Heart right ventricle (tissue), 16 donors: ENCODE results near the gene ATXN7L1. TPM values are rescaled to one million over a fixed set of nuclear protein-coding genes. Genes with fewer than 3 reads are reported as not detected.

ENCODE experiments used
- ATAC-seq, 8 donors: fragments of 200-7000 bp; cut with Tn5 transposase; one replicate each; pipeline ENCODE4 v1.9.1; 2020; ENCODE audit warnings: mild to moderate bottlenecking in 8 of 8, moderate library complexity in 8 of 8, moderate number of reproducible peaks in 1 of 8
- DNase-seq, 2 donors: peaks; one replicate each; pipeline ENCODE4 v3.0.0-alpha.2; 2020
- H3K27ac ChIP-seq, 10 donors: fragments of 200-600 bp; sonication (generic) in 2 of 10; one replicate each; pipeline versions ENCODE4 v1.5.0 to v1.8.0; 2020 to 2022; ENCODE audit warnings: mild to moderate bottlenecking in 3 of 10
- H3K27me3 ChIP-seq, 7 donors: fragments of 200-600 bp; one replicate each; pipeline ENCODE4 v1.8.0; 2021 to 2022; ENCODE audit warnings: mild to moderate bottlenecking in 2 of 7
- H3K36me3 ChIP-seq, 9 donors: fragments of 200-600 bp; sonication (generic) in 1 of 9; one replicate each; pipeline versions ENCODE4 v1.5.0 to v1.8.0; 2020 to 2022; ENCODE audit warnings: mild to moderate bottlenecking in 2 of 9
- H3K4me1 ChIP-seq, 9 donors: fragments of 200-600 bp; sonication (generic) in 1 of 9; one replicate each; pipeline versions ENCODE4 v1.5.0 to v1.8.0; 2020 to 2022; ENCODE audit warnings: mild to moderate bottlenecking in 4 of 9
- H3K4me3 ChIP-seq, 10 donors: fragments of 200-600 bp; sonication (generic) in 2 of 10; one replicate each; pipeline versions ENCODE4 v1.5.0 to v1.8.0; 2020 to 2022; ENCODE audit warnings: mild to moderate bottlenecking in 7 of 10, moderate library complexity in 2 of 10
- H3K9me3 ChIP-seq, 11 donors: fragments of 200-600 bp in 10 of 11; sonication (generic) in 2 of 11; one replicate each; pipeline versions ENCODE4 v1.5.0 to v1.8.0; 2013 to 2022; ENCODE audit warnings: mild to moderate bottlenecking in 2 of 11, control low read depth in 1 of 11, moderate library complexity in 1 of 11
- WGBS, 2 donors: extraction: QIAGEN DNeasy Blood & Tissue Kit; methylation state at CpG; one replicate each; pipeline ENCODE4 v1.1.7; 2013; ENCODE audit warnings: inconsistent platforms in 1 of 2; 5-methylcytosine and 5-hydroxymethylcytosine counted together
- intact Hi-C, 10 donors: fragments of 100-400 bp; cut with DNase I; formaldehyde crosslinking; loops; one replicate each; pipeline versions ENCODE4 v1.11.1 to v1.14.2; 2022
- polyA plus RNA-seq, 2 donors: library from polyadenylated mRNA; stranded (reverse); fragments of 200-250 nt; gene quantifications; one replicate each; pipeline ENCODE4 v1.2.3, GENCODE V29; 2013
- total RNA-seq, 10 donors: library from RNA; stranded (reverse); fragmentation: NEBNext Ultra II Directional in 3 of 10; extraction: Animal tissue kit (Norgen Biotek cat#: 25700) in 3 of 10; gene quantifications; one replicate each; pipeline versions ENCODE4 v1.2.1 to v1.2.4, GENCODE V29; 2021 to 2023
- TF ChIP-seq, protein P1 (sequence below), 9 donors: fragments of 200-600 bp; sonication (generic) in 2 of 9; IDR thresholded peaks; one replicate each; pipeline versions ENCODE4 v1.5.0 to v1.8.0; 2021 to 2022; ENCODE audit warnings: antibody characterized with exemption in 9 of 9, mild to moderate bottlenecking in 5 of 9, moderate library complexity in 1 of 9
- donor health status: Arrhythmogenic right ventricular cardiomyopathy.
- donor health status: ischemic (EF 13 %, LVEDD 7.1; RV severe dilation, severe dysfunction).
- donor health status: healthy with polysubstance abuse.
- donor health status: DM: no; HTN: yes; CAD: no.
- donor health status: DM: no; HTN: no; CAD: no.
- donor health status: ischemic (EF 25% LVEDD 6.9; RV normal size, moderate dysfunction).
- donor health status: ischemic (EF 25% LVEDD 5.7; RV mildly dilated, moderate dysfunction).
- donor health status: healthy.
- donor health status: DM: yes; HTN: yes; CAD: no.
- donor health status: Ischemic cardiomyopathy.
- donor health status: ischemic (EF 35%, LVEDD 5.7; RV mildly dilated, moderate dysfunction).
- donor health status: nonischemic (EF 11% LVEDD 7.7; RV severe dilation, severe dysfunction).
- donor health status: DM: yes; HTN: yes; CAD: no.
- donor health status: PGD.
- donor health status: ischemic (EF 29% LVEDD 5.4; RV normal size, mild dysfunction).
- donor health status: nonischemic (EF 23%, LVEDD 6.1; RV moderate dilation, normal function).

ATXN7L1 gene
- total and polyA plus RNA-seq, 12 donors, result 1.7 to 7.2 (median 5.4) TPM

GRCh38 chr7:105650382-105650970 lies 225.9 kb downstream of the ATXN7L1 start:
- WGBS, 2 donors, result 93 to 100% methylated on average over 2 of the region's 2 CpGs
- ATAC-seq, result no peak
- peaks cover 0 to 28% (median 15%) of the 10 kb centered on the region in 9 donors for H3K4me1 ChIP-seq

DNA sequence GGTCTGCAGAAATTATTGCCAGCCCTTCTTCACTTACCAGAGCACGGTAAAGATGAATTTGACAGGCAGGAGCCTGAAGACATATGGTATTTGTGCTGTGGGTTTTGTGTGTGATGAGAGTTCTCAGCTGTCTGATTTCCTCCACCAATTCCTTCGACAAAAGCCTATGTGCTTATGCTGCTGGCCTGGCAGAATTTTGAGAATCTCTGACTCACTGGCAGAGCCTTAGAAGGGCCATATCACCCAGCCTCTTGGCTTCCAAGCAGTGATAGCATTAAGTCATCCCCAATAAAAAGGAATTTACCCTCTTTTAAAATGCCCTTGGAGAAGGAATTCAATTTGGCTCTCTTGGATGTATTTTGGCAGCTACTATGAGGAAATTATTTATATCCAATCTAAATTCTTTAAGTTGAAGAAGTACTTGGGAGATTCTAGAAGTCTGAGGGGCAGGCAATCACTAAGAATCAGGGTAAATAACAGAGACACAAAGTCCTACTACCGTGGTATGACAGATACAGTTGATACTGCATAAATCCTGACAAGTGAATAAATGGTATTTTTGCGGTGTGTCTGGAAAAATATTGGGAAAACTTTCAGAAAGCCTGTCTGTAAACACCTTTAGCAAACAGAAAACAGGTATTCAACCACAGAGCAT lies 226.5 kb downstream of the ATXN7L1 start:
- Histone ChIP-seq H3K27ac (no peak overlapping the region), H3K36me3 (peaks cover 0 to 38% (median 0%) of the 10 kb centered on the region in 9 donors), H3K27me3 (no peaks in the 10 kb centered on the region), H3K4me1 (peaks cover 0 to 22% (median 10%) of the 10 kb centered on the region in 9 donors), H3K4me3 (no peak overlapping the region), H3K9me3 (no peaks in the 10 kb centered on the region)
- intact Hi-C loops, result loop anchor here in 9 of 10 donors (2.0 to 10.0 kb wide), 14 partner anchors 42 to 515 kb away; partner anchors contain the start of gene ATXN7L1 (in 4 of the 9)
- no peak for DNase-seq
- 79 to 85% methylated on average over 4 of the region's 4 CpGs for WGBS, 2 donors
- no peak for ATAC-seq
- TF ChIP-seq, protein P1, sequence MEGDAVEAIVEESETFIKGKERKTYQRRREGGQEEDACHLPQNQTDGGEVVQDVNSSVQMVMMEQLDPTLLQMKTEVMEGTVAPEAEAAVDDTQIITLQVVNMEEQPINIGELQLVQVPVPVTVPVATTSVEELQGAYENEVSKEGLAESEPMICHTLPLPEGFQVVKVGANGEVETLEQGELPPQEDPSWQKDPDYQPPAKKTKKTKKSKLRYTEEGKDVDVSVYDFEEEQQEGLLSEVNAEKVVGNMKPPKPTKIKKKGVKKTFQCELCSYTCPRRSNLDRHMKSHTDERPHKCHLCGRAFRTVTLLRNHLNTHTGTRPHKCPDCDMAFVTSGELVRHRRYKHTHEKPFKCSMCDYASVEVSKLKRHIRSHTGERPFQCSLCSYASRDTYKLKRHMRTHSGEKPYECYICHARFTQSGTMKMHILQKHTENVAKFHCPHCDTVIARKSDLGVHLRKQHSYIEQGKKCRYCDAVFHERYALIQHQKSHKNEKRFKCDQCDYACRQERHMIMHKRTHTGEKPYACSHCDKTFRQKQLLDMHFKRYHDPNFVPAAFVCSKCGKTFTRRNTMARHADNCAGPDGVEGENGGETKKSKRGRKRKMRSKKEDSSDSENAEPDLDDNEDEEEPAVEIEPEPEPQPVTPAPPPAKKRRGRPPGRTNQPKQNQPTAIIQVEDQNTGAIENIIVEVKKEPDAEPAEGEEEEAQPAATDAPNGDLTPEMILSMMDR (IDR thresholded peaks at IDR 0.05), result no peak

More at GRCh38 chr7:105650382-105650970, 225.9 kb downstream of the ATXN7L1 start:
- Histone ChIP-seq H3K4me3 (no peak overlapping the region), H3K27ac (no peak overlapping the region), H3K36me3 (peaks cover 0 to 38% (median 0%) of the 10 kb centered on the region in 9 donors), H3K9me3 (no peaks in the 10 kb centered on the region), H3K27me3 (no peaks in the 10 kb centered on the region)
- intact Hi-C loops, result loop anchor here in 9 of 10 donors (2.0 to 10.0 kb wide), 14 partner anchors 42 to 514 kb away; partner anchors contain the start of gene ATXN7L1 (in 4 of the 9)
- DNase-seq, result no peak
- TF ChIP-seq, protein P1 (IDR thresholded peaks at IDR 0.05), result no peak

- Histone ChIP-seq H3K9me3 (no peaks in the 10 kb centered on the region), H3K4me1 (peaks cover 0 to 27% (median 12%) of the 10 kb centered on the region in 9 donors), H3K4me3 (no peak overlapping the region), H3K27ac (no peak overlapping the region), H3K36me3 (peaks cover 0 to 40% (median 0%) of the 10 kb centered on the region in 9 donors), H3K27me3 (no peaks in the 10 kb centered on the region)
- intact Hi-C loops, result no loop called here
- ATAC-seq (peak in 3 of 8 donors; percentile 29 to 40 (median 31)), DNase-seq (no peak)
- 62 to 67% methylated on average over 13 of the region's 13 CpGs for WGBS, 2 donors
- TF ChIP-seq, protein P1 (IDR thresholded peaks at IDR 0.05), result no peak
Observed at GRCh38 chr7:105648561-105649401, 227.6 kb downstream of the ATXN7L1 start.

GRCh38 chr7:105647591-105647990 lies 228.8 kb downstream of the ATXN7L1 start:
- intact Hi-C loops, result no loop called here
- ATAC-seq, result no peak

More at GRCh38 chr7:105647591-105647990, 228.8 kb downstream of the ATXN7L1 start:
- Histone ChIP-seq H3K27ac (no peak overlapping the region), H3K4me3 (no peak overlapping the region), H3K36me3 (peaks cover 0 to 38% (median 0%) of the 10 kb centered on the region in 9 donors), H3K27me3 (no peaks in the 10 kb centered on the region), H3K9me3 (no peaks in the 10 kb centered on the region), H3K4me1 (peaks cover 0 to 28% (median 10%) of the 10 kb centered on the region in 9 donors)
- DNase-seq, result no peak
- TF ChIP-seq, protein P1 (IDR thresholded peaks at IDR 0.05), result no peak
- 95 to 98% methylated on average over 7 of the region's 7 CpGs for WGBS, 2 donors
